GM19397 (cell line): ENCODE measurements around the gene ZFYVE9.

ENCODE experiments used
- ATAC-seq: cut with Tn5 transposase; IDR thresholded peaks from one replicate; pipeline ENCODE4 v1.9.1; 2021; ENCODE audit warnings: mild to moderate bottlenecking, moderate library complexity; ENCODE audit not compliant: unreplicated experiment

ZFYVE9 gene

GRCh38 chr1:52237430-52237829, 95.5 kb downstream of the ZFYVE9 start:
- no peak for ATAC-seq

GRCh38 chr1:52238474-52238873, 96.6 kb downstream of the ZFYVE9 start:
- no peak for ATAC-seq

GRCh38 chr1:52238887-52239707, 97.2 kb downstream of the ZFYVE9 start:
- ATAC-seq = no peak

- no peak for ATAC-seq
Measured at GRCh38 chr1:52239708-52240001, 97.8 kb downstream of the ZFYVE9 start.

DNA sequence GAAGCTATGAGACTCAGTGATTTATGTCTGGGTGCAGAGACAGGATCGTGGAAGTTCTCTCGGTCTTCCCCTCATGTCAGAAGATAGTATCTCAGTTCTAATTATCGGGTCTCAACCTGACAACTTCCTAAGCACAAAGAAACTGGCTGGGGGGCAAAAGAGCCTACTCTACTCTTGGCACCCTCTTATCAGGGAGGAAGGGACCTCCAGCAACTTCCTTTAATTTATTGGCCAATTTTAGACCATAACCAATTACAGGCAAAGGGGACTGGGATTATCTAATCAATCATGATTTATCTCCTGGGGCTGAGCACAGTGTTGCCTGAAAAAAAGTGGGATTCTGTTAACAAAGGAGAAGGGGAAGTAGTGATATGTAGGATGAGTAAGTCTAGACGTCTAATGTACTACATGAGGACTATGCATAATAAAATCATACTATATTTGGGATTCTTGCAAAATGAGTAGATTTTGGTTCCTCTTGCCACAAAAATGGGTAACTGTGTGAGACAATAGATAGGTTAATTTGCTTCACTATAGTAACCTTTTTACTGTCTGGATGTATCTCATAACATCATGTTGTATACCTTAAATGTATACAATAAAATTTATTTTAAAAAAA, 98.8 kb downstream of the ZFYVE9 start:
- ATAC-seq = no peak

GRCh38 chr1:52243221-52243987, 101.5 kb downstream of the ZFYVE9 start:
- ATAC-seq = no peak

DNA sequence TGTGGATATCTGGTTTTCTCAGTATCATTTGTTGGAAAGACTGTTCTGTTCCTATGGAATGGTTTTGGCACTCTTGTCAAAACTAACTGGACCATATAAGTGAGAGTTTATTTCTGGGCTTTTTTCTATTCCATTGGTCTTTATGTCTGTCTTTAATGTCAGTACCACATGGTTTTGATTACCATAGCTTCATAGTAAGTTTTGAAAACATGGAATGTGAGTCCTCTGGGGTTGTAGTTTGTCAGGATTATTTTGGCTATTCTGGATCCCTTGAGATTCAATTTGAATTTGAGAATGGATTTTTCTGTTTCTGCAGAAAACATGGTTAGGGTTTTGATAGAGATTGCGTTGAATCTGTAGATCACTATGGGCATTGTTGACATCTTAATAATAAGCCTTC, 107.9 kb downstream of the ZFYVE9 start:
- ATAC-seq = no peak

GRCh38 chr1:52253421-52253820, 111.5 kb downstream of the ZFYVE9 start:
- ATAC-seq = no peak

GRCh38 chr1:52259886-52260285, 118.0 kb downstream of the ZFYVE9 start:
- ATAC-seq = no peak

DNA sequence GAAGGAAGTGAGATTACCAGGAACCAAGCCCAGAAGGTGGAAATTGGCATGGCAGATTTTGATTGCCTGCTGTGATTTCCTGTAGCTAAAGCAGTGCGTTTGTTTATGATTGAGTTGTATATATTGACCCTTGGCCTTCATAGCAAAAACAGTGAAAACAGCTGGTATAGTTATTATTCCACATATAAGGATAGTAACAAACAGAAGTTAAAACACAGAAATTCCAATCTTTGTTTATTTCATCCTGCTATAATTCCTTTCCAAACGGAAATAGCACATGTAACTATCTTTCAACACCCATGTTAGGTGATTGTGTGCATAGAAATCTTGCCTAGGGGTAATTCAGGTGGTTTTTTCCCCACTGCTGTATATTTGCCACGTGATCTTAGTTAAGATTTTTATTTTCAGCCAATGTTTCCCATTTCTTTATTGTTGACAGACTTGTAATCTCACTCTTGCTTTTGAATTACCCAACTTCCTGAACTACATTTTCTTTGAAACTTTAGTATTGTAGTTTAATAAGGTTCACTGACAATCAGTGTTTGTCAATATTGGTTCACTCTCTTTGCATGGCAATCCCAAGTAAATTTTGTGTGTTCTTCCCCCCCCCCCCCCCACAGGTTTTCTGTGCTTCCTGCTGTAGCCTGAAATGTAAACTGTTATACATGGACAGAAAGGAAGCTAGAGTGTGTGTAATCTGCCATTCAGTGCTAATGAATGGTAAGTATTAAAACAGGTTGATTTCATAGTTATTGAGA, 121.4 kb downstream of the ZFYVE9 start:
- ATAC-seq = no peak

GRCh38 chr1:52264530-52265115, 122.7 kb downstream of the ZFYVE9 start:
- ATAC-seq = no peak

DNA sequence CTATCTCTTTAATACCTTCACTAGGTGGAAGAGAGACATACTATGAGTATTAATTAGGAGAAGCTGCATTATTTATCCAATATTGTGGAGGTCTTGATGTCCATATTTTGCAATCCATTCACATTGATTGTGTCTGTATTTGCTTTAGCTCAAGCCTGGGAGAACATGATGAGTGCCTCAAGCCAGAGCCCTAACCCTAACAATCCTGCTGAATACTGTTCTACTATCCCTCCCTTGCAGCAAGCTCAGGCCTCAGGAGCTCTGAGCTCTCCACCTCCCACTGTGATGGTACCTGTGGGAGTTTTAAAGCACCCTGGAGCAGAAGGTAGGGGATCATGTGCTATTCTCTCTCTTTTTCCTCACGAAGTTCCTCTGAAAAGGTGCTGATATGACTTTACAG, 124.6 kb downstream of the ZFYVE9 start:
- no peak for ATAC-seq

GRCh38 chr1:52268372-52268771, 126.5 kb downstream of the ZFYVE9 start:
- no peak for ATAC-seq

- ATAC-seq = no peak
Measured at GRCh38 chr1:52281518-52281917, 139.6 kb downstream of the ZFYVE9 start.

DNA sequence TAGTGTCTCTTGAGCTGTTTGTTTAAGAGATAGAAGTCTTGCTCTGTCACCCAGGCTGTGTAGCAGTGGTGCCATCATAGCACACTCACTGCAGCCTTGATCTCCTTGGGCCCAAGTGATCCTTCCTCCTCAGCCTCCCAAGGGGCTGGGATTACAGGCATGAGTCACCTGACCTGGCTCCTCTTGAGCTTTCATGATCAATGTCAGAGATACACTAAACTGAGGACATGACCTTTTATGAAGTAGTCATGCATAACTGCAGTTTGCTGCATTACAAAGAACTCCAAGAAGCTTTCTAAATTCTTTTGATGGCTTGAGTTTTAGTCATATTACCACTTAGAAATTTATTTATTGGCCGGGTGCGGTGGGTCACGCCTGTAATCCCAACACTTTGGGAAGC, 146.4 kb downstream of the ZFYVE9 start:
- ATAC-seq = no peak

- no peak for ATAC-seq
Measured at GRCh38 chr1:52294580-52294979, 152.7 kb downstream of the ZFYVE9 start.

GRCh38 chr1:52296345-52296744, 154.5 kb downstream of the ZFYVE9 start:
- ATAC-seq = no peak

DNA sequence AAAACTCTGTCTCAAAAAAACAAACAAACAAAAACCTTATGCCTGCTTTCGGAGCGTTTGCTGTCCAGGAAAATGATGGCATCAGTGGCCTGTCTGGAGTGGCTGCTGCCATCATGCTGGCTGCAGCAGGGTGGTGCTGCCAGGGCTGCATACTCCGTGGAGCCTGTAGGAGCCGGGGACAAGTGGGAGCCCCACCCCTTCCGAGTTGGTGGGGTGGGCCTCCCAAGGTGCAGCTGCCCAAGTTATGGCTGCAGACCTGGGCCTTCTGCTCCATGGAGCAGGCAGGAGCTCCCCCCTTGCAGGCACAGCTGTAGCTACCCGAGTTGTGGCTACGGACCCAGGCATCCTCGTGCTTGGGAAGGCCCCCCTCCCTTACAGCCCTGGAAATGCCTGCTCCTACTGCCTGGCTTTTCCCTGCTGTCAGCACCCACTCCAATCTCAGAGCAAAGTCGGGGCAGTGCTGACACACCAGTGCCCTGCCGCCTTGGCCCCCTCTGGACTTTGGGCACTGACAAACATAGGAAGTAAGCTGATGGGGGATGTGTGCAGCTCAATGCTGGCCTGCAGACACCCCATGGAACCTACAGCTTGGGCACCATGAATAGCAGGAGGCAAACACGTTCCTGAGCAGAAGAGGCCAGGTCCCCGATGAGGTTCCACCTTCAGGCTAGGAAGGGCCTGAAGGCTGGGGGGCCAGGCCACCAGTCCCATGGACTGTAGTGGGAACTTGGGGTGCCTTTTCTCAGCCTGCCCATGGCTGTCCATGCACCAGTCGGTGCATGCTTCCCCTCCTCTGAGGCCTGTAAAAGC, 163.7 kb downstream of the ZFYVE9 start:
- no peak for ATAC-seq

- no peak for ATAC-seq
Measured at GRCh38 chr1:52306227-52307006, 164.5 kb downstream of the ZFYVE9 start.
